GM12874 (cell line): ENCODE data around the gene RSPH6A.

Experiments
- TF ChIP-seq, protein P1 (sequence below): IDR thresholded peaks from 2 replicates; pipeline ENCODE4 v1.5.1; 2011; ENCODE audit warnings: low read depth, mild to moderate bottlenecking, control low read depth, low read length, moderate library complexity; ENCODE audit not compliant: insufficient read depth

Gene RSPH6A

GRCh38 chr19:45819769-45820168 lies 4.7 kb upstream of the RSPH6A start:
- TF ChIP-seq, protein P1, sequence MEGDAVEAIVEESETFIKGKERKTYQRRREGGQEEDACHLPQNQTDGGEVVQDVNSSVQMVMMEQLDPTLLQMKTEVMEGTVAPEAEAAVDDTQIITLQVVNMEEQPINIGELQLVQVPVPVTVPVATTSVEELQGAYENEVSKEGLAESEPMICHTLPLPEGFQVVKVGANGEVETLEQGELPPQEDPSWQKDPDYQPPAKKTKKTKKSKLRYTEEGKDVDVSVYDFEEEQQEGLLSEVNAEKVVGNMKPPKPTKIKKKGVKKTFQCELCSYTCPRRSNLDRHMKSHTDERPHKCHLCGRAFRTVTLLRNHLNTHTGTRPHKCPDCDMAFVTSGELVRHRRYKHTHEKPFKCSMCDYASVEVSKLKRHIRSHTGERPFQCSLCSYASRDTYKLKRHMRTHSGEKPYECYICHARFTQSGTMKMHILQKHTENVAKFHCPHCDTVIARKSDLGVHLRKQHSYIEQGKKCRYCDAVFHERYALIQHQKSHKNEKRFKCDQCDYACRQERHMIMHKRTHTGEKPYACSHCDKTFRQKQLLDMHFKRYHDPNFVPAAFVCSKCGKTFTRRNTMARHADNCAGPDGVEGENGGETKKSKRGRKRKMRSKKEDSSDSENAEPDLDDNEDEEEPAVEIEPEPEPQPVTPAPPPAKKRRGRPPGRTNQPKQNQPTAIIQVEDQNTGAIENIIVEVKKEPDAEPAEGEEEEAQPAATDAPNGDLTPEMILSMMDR, result no peak

GRCh38 chr19:45817725-45818301 lies 2.7 kb upstream of the RSPH6A start:
- TF ChIP-seq, protein P1, result no peak

DNA sequence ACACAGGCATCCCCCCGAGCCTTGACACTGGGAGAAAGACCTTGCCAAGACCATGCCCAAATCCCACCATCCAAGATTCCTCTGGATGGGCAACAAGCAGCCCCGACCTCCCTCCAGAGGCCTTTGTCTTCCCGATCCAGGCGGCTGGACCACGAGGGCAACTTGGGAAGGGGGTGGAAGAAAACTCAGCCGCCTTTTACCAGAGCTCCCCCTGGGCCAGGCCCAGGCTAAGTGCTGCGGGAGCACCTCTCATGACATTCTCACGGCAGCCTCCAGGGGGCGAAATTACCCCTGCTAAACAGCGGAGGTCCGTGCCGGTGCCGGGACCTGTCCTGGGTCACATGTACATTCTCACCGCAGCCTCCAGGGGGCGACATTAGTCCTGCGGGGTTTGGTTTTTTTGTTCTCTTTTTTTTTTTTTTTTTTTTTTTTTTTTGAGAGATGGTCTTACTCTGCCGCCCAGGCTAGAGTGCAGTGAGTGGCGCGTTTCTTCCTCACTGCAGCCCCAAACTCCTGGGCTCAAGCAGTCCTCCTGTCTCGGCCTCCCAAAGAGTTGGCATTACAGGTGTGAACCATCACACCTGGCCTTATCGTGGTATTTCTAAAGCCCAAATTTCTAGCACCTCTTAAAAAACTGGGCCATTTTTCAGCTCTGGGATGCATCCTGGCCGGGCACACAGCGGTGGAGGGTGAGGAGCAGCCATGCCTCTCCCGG lies 2.1 kb upstream of the RSPH6A start:
- TF ChIP-seq, protein P1, result peak; percentile 97

- TF ChIP-seq, protein P1, result no peak
Observed at GRCh38 chr19:45816236-45817009, 1.3 kb upstream of the RSPH6A start.

- TF ChIP-seq, protein P1, result no peak
Observed at GRCh38 chr19:45815481-45816216, 541 bp upstream of the RSPH6A start.

DNA sequence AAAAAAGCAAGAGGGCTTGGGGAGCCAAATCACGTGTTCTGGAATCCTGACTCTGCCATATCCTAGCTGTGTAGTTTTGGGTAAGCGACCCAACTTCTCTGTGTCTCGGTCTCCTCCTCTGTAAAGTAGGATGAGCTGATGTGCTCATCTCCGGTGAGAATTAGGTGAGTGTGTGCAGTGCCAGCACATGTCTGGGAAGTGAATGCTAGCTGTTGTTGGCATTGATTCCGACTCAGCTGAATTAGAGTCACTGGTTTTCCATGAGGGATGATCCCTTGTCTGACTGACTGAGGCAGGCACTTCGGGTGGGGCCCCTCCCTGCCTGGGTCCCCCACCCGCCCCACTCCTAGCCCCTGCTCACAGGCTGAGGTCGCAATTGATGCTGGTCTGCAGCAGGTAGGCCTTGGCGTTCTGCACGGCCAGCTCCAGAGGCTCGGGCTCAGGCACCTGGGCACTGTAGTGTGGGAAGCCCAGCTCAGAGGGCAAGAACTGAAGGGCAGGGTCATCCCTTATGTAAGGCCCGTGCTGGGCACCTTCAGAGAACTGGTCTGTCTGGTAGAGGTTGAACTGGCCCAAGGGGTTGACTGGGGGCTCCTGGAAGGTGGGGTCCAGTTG lies 835 bp downstream of the RSPH6A start:
- TF ChIP-seq, protein P1, result no peak

DNA sequence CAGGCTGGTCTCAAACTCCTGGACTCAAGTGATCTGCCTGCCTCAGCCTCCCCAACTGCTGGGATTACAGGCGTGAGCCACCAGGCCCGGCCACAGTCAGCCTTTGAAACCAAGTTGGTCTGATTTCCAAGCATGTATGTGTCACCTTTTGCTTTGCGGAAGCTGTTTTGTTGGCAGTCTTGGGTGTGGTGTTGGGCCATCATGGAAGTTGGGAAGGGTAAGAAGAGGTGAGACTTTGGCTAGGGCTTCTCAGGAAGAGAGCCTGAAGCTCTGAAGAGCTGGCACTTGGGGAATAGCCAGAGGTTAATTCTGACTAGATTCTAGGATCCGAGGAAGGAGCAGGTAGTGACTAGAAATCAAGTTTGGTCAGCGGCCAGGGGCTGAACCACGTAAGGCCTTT lies 2.8 kb downstream of the RSPH6A start:
- TF ChIP-seq, protein P1, result no peak
